ENCODE measurements around the gene ANO1.

ANO1 gene

DNA sequence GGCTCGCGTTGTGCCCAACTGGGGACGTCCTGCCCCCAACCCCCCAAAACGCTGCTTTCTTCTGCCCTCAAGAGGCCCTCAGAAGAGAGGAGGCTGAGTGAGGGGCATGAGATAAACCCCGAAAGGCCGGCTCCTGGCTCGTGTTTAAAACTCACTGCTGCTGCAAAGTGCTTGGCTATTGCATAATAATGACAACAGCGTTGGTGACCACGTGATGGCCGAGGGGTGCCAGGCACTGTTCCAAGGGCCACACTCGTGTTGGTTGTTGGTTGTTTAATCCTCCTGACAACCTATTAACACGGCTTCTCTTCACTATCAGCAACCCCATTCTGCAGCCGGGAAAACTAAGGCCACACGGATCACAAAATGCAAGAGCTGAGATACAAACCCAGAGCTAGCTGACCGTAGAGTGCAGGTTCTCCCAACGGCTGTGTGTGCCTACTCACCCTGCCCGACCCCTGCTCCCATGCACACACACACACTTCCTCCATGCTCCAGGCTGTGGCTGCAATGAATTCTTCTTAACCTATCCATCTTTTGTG is 51.0 kb downstream of the ANO1 start:
- TF ChIP-seq CEBPB (IDR thresholded peaks at IDR 0.05) (peak; percentile 71), FOXM1 (IDR thresholded peaks at IDR 0.05; ENCODE audit: borderline replicate concordance, low read depth) (no peak), CREB1 (IDR thresholded peaks at IDR 0.05; ENCODE audit: low read depth) (no peak)
- TF ChIP-seq, protein P1, sequence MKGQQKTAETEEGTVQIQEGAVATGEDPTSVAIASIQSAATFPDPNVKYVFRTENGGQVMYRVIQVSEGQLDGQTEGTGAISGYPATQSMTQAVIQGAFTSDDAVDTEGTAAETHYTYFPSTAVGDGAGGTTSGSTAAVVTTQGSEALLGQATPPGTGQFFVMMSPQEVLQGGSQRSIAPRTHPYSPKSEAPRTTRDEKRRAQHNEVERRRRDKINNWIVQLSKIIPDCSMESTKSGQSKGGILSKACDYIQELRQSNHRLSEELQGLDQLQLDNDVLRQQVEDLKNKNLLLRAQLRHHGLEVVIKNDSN (IDR thresholded peaks at IDR 0.05) = peak; percentile 71

DNA sequence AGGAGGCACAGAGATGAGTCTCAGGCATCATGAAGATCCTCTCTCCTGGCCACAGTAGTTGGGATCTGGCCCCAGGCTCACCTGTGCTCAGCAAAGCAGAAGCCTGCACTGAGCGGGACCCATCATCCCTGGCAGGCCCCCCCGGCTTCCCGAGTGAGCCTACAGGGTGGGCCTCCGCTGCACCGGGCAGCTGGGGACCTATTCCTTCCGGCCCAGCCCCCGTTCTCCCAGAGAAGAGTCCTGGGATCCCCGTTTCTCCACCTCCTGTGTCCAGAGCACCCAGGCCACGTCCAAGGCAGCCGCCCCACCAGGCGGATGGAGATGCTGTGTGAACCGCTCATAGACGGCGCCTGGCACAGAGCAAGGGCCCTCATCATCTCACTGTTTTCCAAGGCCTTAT is 52.5 kb downstream of the ANO1 start:
- TF ChIP-seq TAF1 (IDR thresholded peaks at IDR 0.05; ENCODE audit: low read depth) (no peak), RAD21 (IDR thresholded peaks at IDR 0.05; ENCODE audit: low read depth) (no peak), FOXM1 (IDR thresholded peaks at IDR 0.05; ENCODE audit: borderline replicate concordance, low read depth) (no peak), EGR1 (IDR thresholded peaks at IDR 0.05) (no peak), TCF12 (IDR thresholded peaks at IDR 0.05; ENCODE audit: low read depth) (no peak)
- TF ChIP-seq, protein P2, sequence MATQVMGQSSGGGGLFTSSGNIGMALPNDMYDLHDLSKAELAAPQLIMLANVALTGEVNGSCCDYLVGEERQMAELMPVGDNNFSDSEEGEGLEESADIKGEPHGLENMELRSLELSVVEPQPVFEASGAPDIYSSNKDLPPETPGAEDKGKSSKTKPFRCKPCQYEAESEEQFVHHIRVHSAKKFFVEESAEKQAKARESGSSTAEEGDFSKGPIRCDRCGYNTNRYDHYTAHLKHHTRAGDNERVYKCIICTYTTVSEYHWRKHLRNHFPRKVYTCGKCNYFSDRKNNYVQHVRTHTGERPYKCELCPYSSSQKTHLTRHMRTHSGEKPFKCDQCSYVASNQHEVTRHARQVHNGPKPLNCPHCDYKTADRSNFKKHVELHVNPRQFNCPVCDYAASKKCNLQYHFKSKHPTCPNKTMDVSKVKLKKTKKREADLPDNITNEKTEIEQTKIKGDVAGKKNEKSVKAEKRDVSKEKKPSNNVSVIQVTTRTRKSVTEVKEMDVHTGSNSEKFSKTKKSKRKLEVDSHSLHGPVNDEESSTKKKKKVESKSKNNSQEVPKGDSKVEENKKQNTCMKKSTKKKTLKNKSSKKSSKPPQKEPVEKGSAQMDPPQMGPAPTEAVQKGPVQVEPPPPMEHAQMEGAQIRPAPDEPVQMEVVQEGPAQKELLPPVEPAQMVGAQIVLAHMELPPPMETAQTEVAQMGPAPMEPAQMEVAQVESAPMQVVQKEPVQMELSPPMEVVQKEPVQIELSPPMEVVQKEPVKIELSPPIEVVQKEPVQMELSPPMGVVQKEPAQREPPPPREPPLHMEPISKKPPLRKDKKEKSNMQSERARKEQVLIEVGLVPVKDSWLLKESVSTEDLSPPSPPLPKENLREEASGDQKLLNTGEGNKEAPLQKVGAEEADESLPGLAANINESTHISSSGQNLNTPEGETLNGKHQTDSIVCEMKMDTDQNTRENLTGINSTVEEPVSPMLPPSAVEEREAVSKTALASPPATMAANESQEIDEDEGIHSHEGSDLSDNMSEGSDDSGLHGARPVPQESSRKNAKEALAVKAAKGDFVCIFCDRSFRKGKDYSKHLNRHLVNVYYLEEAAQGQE (IDR thresholded peaks at IDR 0.05; ENCODE audit: low read depth) = no peak

DNA sequence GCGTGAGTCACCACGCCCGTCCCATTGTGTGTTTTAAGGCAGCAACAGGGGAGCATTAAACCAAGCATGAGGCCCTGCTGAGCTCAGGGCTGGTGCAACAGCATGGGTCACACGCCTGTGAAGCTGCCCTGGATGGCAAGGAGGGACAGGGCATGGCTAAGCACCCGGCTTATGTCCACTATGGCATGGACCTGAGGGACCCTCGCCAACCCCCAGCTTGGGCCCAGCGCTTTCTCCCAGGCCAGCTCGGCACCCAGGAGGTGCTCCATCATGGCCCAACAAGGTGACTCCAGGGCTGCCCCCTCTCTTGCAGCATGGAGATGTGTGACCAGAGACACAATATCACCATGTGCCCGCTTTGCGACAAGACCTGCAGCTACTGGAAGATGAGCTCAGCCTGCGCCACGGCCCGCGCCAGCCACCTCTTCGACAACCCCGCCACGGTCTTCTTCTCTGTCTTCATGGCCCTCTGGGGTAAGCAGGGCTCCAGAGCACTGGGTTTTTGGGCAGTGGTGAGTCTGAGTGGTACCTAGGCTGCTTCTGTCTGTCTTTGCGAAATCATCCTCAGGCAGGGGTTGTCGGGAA is 53.6 kb downstream of the ANO1 start:
- TF ChIP-seq TAF1 (IDR thresholded peaks at IDR 0.05; ENCODE audit: low read depth) = no peak
- no peak for TF ChIP-seq NFIC (IDR thresholded peaks at IDR 0.05)
- TF ChIP-seq CREB1 (IDR thresholded peaks at IDR 0.05; ENCODE audit: low read depth) = no peak
- TF ChIP-seq, protein P3, sequence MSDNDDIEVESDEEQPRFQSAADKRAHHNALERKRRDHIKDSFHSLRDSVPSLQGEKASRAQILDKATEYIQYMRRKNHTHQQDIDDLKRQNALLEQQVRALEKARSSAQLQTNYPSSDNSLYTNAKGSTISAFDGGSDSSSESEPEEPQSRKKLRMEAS (IDR thresholded peaks at IDR 0.05) = no peak
- no peak for TF ChIP-seq FOXM1 (IDR thresholded peaks at IDR 0.05; ENCODE audit: borderline replicate concordance, low read depth)
- TF ChIP-seq ZBTB7A (IDR thresholded peaks at IDR 0.05; ENCODE audit: low read depth) = no peak
- TF ChIP-seq TCF12 (IDR thresholded peaks at IDR 0.05; ENCODE audit: low read depth) = no peak
- TF ChIP-seq, protein P1 (IDR thresholded peaks at IDR 0.05) = no peak
- no peak for TF ChIP-seq TEAD4 (IDR thresholded peaks at IDR 0.05)
- no peak for TF ChIP-seq EGR1 (IDR thresholded peaks at IDR 0.05)
- no peak for TF ChIP-seq YY1 (IDR thresholded peaks at IDR 0.05; ENCODE audit: low read depth)
- TF ChIP-seq, protein P2 (IDR thresholded peaks at IDR 0.05; ENCODE audit: low read depth) = no peak
- no peak for TF ChIP-seq RAD21 (IDR thresholded peaks at IDR 0.05; ENCODE audit: low read depth)
- no peak for TF ChIP-seq CEBPB (IDR thresholded peaks at IDR 0.05)
- no peak for TF ChIP-seq EP300 (IDR thresholded peaks at IDR 0.05; ENCODE audit: borderline replicate concordance)

DNA sequence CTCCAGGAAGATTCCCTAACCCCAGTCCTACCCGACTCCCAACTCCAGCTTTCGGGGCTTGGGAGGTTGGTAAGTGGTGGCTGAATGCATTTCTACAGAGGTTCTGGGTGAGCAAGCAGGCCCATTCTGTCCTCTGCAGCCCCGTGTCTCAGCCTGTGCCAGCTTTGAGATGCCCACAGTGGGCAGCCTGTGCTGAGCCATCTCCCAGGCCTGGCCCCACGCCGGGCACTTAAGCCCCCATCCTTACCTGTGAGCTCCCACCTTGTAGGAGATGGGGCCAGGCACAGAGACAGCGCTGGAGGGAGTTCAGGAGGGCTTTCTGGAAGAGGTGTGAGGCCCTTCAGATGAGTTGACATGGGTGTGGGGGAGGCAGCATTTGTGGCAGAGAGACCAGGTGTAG is 54.5 kb downstream of the ANO1 start:
- TF ChIP-seq ZBTB7A (IDR thresholded peaks at IDR 0.05; ENCODE audit: low read depth) (no peak), TCF12 (IDR thresholded peaks at IDR 0.05; ENCODE audit: low read depth) (no peak), RAD21 (IDR thresholded peaks at IDR 0.05; ENCODE audit: low read depth) (no peak), TAF1 (IDR thresholded peaks at IDR 0.05; ENCODE audit: low read depth) (no peak), YY1 (IDR thresholded peaks at IDR 0.05; ENCODE audit: low read depth) (no peak), NFIC (IDR thresholded peaks at IDR 0.05) (no peak), TEAD4 (IDR thresholded peaks at IDR 0.05) (no peak)
- TF ChIP-seq, protein P3 (IDR thresholded peaks at IDR 0.05) = no peak
- TF ChIP-seq, protein P1 (IDR thresholded peaks at IDR 0.05) = no peak

DNA sequence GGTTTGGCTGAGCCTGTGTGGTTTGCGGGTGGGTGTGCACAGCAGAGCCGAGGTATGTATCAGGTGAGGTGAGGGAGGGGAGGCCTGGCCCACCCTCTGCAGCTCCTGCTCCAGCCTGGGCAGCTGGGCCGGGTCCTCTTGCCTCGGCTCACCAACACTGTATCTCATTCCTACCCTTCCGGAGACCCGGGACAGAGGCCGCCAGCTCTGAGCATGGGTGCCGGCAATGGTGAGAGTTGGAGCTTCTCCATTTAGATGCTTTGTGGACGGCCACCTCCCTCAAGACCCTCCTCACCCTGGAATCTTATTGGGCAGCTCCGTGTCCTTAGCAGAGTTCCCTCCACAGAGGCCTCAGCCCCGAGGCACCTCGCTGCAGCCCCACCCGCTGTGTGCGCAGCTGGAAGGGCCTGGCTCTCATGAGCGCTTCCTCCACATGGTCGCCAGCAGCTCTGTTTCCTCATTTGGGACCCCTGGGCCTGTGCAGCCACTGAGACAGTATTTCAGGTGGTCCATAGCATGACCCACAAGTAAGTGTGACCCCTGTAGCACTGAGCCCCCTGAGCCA is 55.7 kb downstream of the ANO1 start:
- TF ChIP-seq CREB1 (IDR thresholded peaks at IDR 0.05; ENCODE audit: low read depth) (no peak), TCF12 (IDR thresholded peaks at IDR 0.05; ENCODE audit: low read depth) (no peak), YY1 (IDR thresholded peaks at IDR 0.05; ENCODE audit: low read depth) (no peak)
- TF ChIP-seq, protein P1 (IDR thresholded peaks at IDR 0.05) = no peak
- TF ChIP-seq, protein P2 (IDR thresholded peaks at IDR 0.05; ENCODE audit: low read depth) = no peak

All from Ishikawa (cell line).